Loucy (cell line): Measurements from ENCODE around the gene SCN11A.

ENCODE experiments used
- H2AFZ ChIP-seq: fragments of 200-600 bp; sonication (generic); 2 replicates; pipeline ENCODE4 v1.6.0; 2016; ENCODE audit warnings: antibody characterized with exemption, mild to moderate bottlenecking, low read length, moderate library complexity
- H3F3A ChIP-seq: fragments of 200-600 bp; 2 replicates; pipeline ENCODE4 v1.6.0; 2016; ENCODE audit warnings: antibody characterized with exemption, low read depth, mild to moderate bottlenecking
- H3K27me3 ChIP-seq: fragments of 200-600 bp; sonication (generic); 2 replicates; pipeline ENCODE4 v1.6.1; 2014; ENCODE audit warnings: low read length, mild to moderate bottlenecking; ENCODE audit not compliant: insufficient read depth, poor library complexity, severe bottlenecking
- H3K36me3 ChIP-seq: fragments of 200-600 bp; sonication (generic); 2 replicates; pipeline ENCODE4 v1.6.1; 2016; ENCODE audit warnings: low read length; ENCODE audit not compliant: insufficient read depth
- H3K4me1 ChIP-seq: fragments of 200-600 bp; sonication (generic); 2 replicates; pipeline ENCODE4 v1.5.1; 2014; ENCODE audit warnings: low read length, mild to moderate bottlenecking; ENCODE audit not compliant: insufficient read depth, poor library complexity, severe bottlenecking
- H3K4me2 ChIP-seq: fragments of 200-600 bp; sonication (generic); 2 replicates; pipeline ENCODE4 v1.6.0; 2014; ENCODE audit warnings: antibody characterized with exemption, low read length, low read depth, mild to moderate bottlenecking; ENCODE audit not compliant: poor library complexity, severe bottlenecking
- H3K4me3 ChIP-seq: fragments of 200-600 bp; sonication (generic); 2 replicates; pipeline ENCODE4 v1.5.1; 2014; ENCODE audit warnings: low read length, mild to moderate bottlenecking, mixed read lengths; ENCODE audit not compliant: poor library complexity, severe bottlenecking
- H3K79me2 ChIP-seq: fragments of 200-600 bp; sonication (generic); 2 replicates; pipeline ENCODE4 v1.6.1; 2014; ENCODE audit warnings: low read length; ENCODE audit not compliant: insufficient read depth
- H3K9ac ChIP-seq: fragments of 200-600 bp; sonication (generic); 2 replicates; pipeline ENCODE4 v1.6.0; 2014; ENCODE audit warnings: mild to moderate bottlenecking, low read depth, low read length, moderate library complexity; ENCODE audit not compliant: poor library complexity, severe bottlenecking
- H3K9me2 ChIP-seq: fragments of 200-600 bp; sonication (generic); replicated peaks from 2 replicates; pipeline ENCODE4 v1.6.1; 2016; ENCODE audit warnings: low read depth, low read length, mixed read lengths
- H3K9me3 ChIP-seq: fragments of 200-600 bp; sonication (generic); 2 replicates; pipeline ENCODE4 v1.6.1; 2014; ENCODE audit warnings: mild to moderate bottlenecking, antibody characterized with exemption, low read length, low read depth; ENCODE audit not compliant: insufficient read depth
- H4K20me1 ChIP-seq: fragments of 200-600 bp; sonication (generic); 2 replicates; pipeline ENCODE4 v1.6.0; 2014; ENCODE audit warnings: antibody characterized with exemption, low read length, mild to moderate bottlenecking; ENCODE audit not compliant: insufficient read depth, poor library complexity, severe bottlenecking
- EZH2phosphoT487 ChIP-seq: fragments of 200-600 bp; IDR thresholded peaks from 2 replicates; pipeline ENCODE4 v1.6.1; 2018; ENCODE audit warnings: antibody characterized with exemption, mild to moderate bottlenecking, moderate library complexity, borderline replicate concordance
- TF ChIP-seq, protein P1 (sequence below): fragments of 200-600 bp; sonication (generic); conservative IDR thresholded peaks from 2 replicates; pipeline ENCODE4 v1.5.1; 2014; ENCODE audit warnings: mild to moderate bottlenecking, antibody characterized with exemption, low read length

SCN11A gene

DNA sequence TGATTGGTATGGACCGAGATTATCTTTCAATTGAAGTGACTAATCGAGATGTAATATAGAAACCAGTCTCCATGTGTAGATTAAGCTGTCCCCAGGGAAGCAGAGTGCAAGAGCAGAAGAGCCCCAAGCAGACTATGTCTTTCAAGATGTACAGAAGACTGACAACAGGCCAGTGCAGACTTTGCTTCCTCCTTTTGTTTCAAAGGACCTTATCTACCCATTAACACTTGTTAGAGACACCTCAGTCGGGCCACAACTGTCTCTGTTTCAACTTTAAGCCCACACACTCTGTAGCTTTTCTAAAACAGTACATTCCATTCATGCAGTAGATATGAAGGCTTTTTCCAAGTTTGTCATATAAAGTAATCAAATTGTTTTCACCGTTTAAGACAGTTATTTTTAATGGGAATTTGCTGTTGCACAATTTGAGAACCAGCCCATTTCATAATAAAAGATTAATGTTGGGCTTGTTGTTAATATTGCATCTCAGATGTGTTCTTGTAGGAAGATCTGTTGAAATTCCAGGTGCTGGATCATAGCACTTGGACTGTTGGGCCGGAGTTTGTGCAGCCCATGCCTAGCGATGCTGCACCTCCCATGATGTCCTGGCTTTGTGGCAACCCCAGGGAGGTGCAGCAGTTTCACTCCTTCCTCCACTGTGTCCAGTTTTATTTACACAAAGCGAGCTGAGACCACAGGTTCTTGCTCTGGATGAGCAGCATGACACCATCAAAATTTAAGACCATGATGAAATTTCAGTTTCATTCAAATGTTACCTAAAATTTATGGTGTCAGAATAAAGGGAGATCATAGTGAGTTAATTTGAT is 43.3 kb upstream of the SCN11A start:
- no peak overlapping the region for H2AFZ ChIP-seq
- H4K20me1 ChIP-seq = no peaks in the 10 kb centered on the region
- H3K4me1 ChIP-seq = no peaks in the 10 kb centered on the region
- H3K9me3 ChIP-seq = no peaks in the 10 kb centered on the region
- no peaks in the 10 kb centered on the region for H3K9me2 ChIP-seq
- H3F3A ChIP-seq = no peaks in the 10 kb centered on the region
- no peak overlapping the region for H3K4me2 ChIP-seq
- H3K36me3 ChIP-seq = peaks cover 96% of the 10 kb centered on the region; the same call in 1 of the 2 replicates
- no peaks in the 10 kb centered on the region for H3K79me2 ChIP-seq
- H3K27me3 ChIP-seq = no peaks in the 10 kb centered on the region
- H3K4me3 ChIP-seq = no peak overlapping the region
- no peak for TF ChIP-seq EZH2phosphoT487
- TF ChIP-seq, protein P1, sequence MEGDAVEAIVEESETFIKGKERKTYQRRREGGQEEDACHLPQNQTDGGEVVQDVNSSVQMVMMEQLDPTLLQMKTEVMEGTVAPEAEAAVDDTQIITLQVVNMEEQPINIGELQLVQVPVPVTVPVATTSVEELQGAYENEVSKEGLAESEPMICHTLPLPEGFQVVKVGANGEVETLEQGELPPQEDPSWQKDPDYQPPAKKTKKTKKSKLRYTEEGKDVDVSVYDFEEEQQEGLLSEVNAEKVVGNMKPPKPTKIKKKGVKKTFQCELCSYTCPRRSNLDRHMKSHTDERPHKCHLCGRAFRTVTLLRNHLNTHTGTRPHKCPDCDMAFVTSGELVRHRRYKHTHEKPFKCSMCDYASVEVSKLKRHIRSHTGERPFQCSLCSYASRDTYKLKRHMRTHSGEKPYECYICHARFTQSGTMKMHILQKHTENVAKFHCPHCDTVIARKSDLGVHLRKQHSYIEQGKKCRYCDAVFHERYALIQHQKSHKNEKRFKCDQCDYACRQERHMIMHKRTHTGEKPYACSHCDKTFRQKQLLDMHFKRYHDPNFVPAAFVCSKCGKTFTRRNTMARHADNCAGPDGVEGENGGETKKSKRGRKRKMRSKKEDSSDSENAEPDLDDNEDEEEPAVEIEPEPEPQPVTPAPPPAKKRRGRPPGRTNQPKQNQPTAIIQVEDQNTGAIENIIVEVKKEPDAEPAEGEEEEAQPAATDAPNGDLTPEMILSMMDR = no peak
- no peak overlapping the region for H3K9ac ChIP-seq

DNA sequence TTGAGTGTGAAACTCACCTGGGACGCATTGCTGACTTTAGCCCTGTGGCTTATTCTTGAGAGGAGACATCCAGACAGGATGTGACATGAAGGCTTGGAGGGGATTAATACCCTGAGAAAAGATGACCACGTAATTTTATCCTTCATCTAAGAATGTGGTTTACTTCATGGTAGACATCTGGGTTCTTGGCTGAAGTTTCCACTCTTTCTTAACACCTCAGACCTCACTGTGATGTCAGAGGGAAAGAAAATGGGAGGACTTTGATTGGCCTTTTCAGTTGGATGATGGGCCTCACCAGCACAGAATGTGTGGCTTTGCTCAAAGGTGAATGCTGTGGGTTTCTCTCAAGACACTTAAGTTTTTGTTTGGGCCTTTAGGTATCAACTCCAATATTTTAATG is 39.2 kb upstream of the SCN11A start:
- H3K36me3 ChIP-seq = peaks cover 94% of the 10 kb centered on the region; the same call in 1 of the 2 replicates

DNA sequence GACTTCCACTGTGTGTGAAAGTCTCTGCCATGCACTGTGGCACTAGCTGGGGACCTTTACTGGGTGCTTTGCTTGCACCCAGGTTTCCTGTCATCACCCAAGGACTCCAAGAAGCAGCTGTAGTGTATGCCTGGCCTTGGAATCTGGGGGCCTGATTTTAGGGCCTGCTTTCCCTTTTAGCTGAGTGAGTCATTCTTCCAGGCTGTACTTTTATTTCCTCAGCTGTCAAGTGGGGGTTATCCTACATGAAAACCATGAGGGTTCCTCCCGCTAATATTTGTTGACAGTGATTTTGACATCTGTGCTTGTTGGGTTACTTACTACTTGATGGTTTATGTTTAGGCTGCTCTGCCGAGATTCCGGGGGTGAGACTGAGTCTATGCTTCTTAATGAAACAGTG is 37.1 kb upstream of the SCN11A start:
- no peaks in the 10 kb centered on the region for H3K79me2 ChIP-seq
- H3K9me3 ChIP-seq = no peaks in the 10 kb centered on the region
- H3K36me3 ChIP-seq = peaks cover 85% of the 10 kb centered on the region; the same call in 1 of the 2 replicates
- no peak overlapping the region for H2AFZ ChIP-seq
- no peaks in the 10 kb centered on the region for H3K9me2 ChIP-seq
- H3K27me3 ChIP-seq = no peaks in the 10 kb centered on the region
- no peak overlapping the region for H3K4me2 ChIP-seq
- TF ChIP-seq, protein P1 = no peak
- no peak for TF ChIP-seq EZH2phosphoT487
- no peaks in the 10 kb centered on the region for H3K4me1 ChIP-seq
- H3F3A ChIP-seq = no peaks in the 10 kb centered on the region
- no peak overlapping the region for H3K4me3 ChIP-seq
- H3K9ac ChIP-seq = no peak overlapping the region
- no peaks in the 10 kb centered on the region for H4K20me1 ChIP-seq

More for the DNA sequence above, 39.2 kb upstream of the SCN11A start:
- Histone ChIP-seq H3F3A (no peaks in the 10 kb centered on the region), H3K9ac (no peak overlapping the region), H3K4me1 (no peaks in the 10 kb centered on the region), H3K4me3 (no peak overlapping the region), H3K9me2 (no peaks in the 10 kb centered on the region), H3K79me2 (no peaks in the 10 kb centered on the region), H3K4me2 (no peak overlapping the region), H4K20me1 (no peaks in the 10 kb centered on the region), H2AFZ (no peak overlapping the region), H3K9me3 (no peaks in the 10 kb centered on the region), H3K27me3 (no peaks in the 10 kb centered on the region)
- TF ChIP-seq, protein P1 = no peak
- no peak for TF ChIP-seq EZH2phosphoT487
